Stimulated activated CD8-positive, alpha-beta memory T cell treated with anti-CD3 and anti-CD28 coated beads, Interleukin-7, amount 100 ng/mL, for 4 hours (primary cell): ENCODE data around the gene SBDS.

ENCODE experiments used
- DNase-seq, 2 donors: peaks; one replicate each; pipeline ENCODE4 v3.0.0-alpha.2; 2020; ENCODE audit warnings: low read depth in 2 of 2

Gene SBDS

GRCh38 chr7:66946545-66946944 lies 48.8 kb downstream of the SBDS start:
- DNase-seq: no peak

- no peak for DNase-seq
Measured at GRCh38 chr7:66939325-66939724, 56.1 kb downstream of the SBDS start.

DNA sequence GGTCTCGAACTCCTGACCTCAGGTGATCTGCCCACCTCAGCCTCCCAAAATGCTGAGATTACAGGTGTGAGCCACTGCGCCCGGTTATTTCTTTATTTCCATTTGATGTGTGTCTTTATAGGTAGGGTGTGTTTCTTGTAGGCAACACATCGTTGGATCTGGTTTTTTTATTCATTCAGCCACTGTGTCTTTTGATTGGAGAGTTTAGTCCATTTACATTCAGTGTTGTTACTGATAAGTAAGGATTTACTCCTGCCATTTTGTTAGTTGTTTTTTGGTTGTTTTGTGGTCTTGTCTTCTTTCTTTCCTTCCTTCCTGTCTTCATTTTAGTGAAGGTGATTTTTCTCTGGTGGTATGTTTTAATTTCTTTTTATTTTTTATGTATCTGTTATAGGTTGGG lies 57.4 kb downstream of the SBDS start:
- DNase-seq: no peak
